ENCODE measurements around the gene EGLN1. TPM values are rescaled to one million over a fixed set of nuclear protein-coding genes. Genes with fewer than 3 reads are reported as not detected.

Gene EGLN1
- total RNA-seq, 1 experiment from 2014 or later = 26.7 TPM

DNA sequence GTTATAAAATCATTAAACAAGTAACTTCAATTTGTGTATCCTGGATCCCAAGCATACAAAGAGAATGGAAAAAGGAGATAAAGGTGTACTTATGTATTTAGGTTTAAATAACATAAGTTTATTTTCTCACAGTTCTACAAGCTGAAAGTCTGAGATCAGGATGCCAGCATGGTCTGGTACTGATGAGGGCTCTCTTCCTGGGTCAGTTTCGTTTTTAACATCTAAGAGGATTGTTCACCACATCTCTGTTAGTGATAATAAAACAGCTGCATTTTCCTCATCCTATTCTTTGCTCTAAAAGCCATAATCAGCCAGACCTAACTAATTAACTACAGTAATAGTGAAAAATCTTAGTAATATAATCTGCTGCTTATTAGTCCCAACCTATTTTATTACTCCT is 5.2 kb downstream of the EGLN1 start:
- peaks cover 10% of the 10 kb centered on the region for H3K36me3 Mint-ChIP-seq (ENCODE audit: insufficient read depth, unreplicated experiment)
- H3K4me3 ChIP-seq (ENCODE audit: low read depth, low read length) = no peak overlapping the region
- peaks cover 21% of the 10 kb centered on the region for H3K4me1 Mint-ChIP-seq (ENCODE audit: low read depth, unreplicated experiment)
- H3K27me3 Mint-ChIP-seq (ENCODE audit: insufficient read depth, unreplicated experiment) = no peaks in the 10 kb centered on the region
- intact Hi-C loops (cut with micrococcal nuclease; ENCODE audit: unreplicated experiment) = loop anchor here (5.0 kb wide), 1 partner anchor 180 kb away; no protein-coding TSS in a partner anchor
- no peak for DNase-seq
- peak overlapping the region; percentile 62 for H3K27ac Mint-ChIP-seq (ENCODE audit: unreplicated experiment)
- peaks cover 20% of the 10 kb centered on the region for H3K4me1 ChIP-seq
- no TSS peak for BruUV-seq (replicated peaks)
- no peaks in the 10 kb centered on the region for H3K9me3 ChIP-seq
- no peaks in the 10 kb centered on the region for H3K36me3 ChIP-seq (ENCODE audit: control insufficient read depth, insufficient read depth, low read length)
- ChIA-PET CTCF (no interaction called here), POLR2A (interaction anchor here (0.6 kb wide), 1 partner anchor 19 kb away, joined by 3 read pairs; no protein-coding TSS in a partner anchor)
- H3K9me3 Mint-ChIP-seq (ENCODE audit: unreplicated experiment) = no peaks in the 10 kb centered on the region
- no peaks in the 10 kb centered on the region for H3K27me3 ChIP-seq (replicated peaks; ENCODE audit: control insufficient read depth, insufficient read depth, low read length)
- H3K4me3 Mint-ChIP-seq (ENCODE audit: unreplicated experiment) = peak overlapping the region; percentile 37
- TF ChIP-seq, protein P1, sequence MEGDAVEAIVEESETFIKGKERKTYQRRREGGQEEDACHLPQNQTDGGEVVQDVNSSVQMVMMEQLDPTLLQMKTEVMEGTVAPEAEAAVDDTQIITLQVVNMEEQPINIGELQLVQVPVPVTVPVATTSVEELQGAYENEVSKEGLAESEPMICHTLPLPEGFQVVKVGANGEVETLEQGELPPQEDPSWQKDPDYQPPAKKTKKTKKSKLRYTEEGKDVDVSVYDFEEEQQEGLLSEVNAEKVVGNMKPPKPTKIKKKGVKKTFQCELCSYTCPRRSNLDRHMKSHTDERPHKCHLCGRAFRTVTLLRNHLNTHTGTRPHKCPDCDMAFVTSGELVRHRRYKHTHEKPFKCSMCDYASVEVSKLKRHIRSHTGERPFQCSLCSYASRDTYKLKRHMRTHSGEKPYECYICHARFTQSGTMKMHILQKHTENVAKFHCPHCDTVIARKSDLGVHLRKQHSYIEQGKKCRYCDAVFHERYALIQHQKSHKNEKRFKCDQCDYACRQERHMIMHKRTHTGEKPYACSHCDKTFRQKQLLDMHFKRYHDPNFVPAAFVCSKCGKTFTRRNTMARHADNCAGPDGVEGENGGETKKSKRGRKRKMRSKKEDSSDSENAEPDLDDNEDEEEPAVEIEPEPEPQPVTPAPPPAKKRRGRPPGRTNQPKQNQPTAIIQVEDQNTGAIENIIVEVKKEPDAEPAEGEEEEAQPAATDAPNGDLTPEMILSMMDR (IDR thresholded peaks at IDR 0.05; ENCODE audit: insufficient read depth in 1 of 2, low read depth in 1 of 2, low read length in 1 of 2, severe bottlenecking in 1 of 2, unreplicated experiment in 1 of 2) = no peak

DNA sequence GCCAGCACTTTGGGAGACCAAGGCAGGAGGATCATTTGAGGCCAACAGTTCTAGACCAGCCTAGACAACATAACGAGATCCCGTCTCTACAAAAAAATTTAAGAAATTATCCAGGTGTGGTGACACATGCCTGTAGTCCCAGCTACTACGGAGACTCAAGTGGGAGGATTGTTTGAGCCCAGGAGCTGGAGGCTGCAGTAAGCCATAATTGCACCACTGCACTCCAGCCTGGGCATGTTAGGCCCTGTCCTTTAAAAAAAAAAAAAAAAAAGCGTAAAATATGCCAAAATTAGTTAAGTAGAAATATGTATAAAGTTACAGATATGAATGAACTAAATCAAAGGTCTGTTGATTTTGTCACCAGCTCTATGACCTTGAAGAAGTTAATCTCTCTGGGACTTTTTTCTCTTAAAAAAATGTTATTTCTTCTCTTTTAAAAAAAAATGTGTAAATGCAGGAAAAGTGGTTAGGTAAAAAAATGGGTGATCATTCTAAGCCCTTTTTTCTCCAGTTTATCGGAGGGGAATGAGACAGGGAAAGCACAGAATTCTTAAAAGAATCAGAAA is 7.0 kb downstream of the EGLN1 start:
- CTCF ChIA-PET = interaction anchor here (0.7 kb wide), 1 partner anchor 100 kb away, joined by 3 read pairs; no protein-coding TSS in a partner anchor

DNA sequence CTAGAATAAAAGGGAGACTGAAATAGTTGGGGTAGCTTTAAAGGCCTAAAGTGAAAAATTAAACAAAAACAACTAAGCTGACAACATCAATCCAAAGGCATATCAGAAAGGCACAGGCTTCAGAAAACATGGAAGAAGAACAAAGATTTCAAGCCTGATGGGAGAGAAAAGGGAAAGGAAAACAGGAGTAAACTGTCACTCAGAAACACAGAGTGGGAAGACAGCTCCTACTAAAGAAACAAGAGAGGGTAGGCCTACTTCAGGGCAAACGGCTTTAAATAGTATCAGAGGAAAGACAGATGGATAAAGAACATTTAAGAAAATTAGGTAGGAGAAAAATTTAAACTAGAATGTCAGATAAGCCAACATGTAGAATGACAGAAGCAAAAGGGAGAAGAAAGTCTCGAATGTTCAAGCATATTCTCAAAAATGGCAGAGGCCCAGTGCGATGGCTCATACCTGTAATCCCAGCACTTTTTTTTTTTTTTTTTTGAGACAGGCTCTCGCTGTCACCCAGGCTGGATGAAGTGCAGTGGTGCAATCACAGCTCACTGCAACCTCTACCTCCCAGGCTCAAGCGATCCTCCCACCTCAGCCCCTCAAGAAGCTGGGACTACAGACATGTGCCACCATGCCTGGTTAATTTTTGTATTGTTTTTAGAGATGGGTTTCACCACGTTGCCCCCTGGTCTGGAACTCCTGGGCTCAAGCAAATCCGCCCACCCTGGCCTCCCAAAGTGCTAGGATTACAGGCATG is 7.6 kb downstream of the EGLN1 start:
- Mint-ChIP-seq H3K4me3 (ENCODE audit: unreplicated experiment) (no peak overlapping the region), H3K27ac (ENCODE audit: unreplicated experiment) (peak overlapping the region; percentile 34), H3K27me3 (ENCODE audit: insufficient read depth, unreplicated experiment) (no peaks in the 10 kb centered on the region), H3K36me3 (ENCODE audit: insufficient read depth, unreplicated experiment) (peaks cover 10% of the 10 kb centered on the region), H3K9me3 (ENCODE audit: unreplicated experiment) (no peaks in the 10 kb centered on the region), H3K4me1 (ENCODE audit: low read depth, unreplicated experiment) (peaks cover 13% of the 10 kb centered on the region)
- H3K27me3 ChIP-seq (replicated peaks; ENCODE audit: control insufficient read depth, insufficient read depth, low read length) = no peaks in the 10 kb centered on the region
- DNase-seq = no peak
- H3K9me3 ChIP-seq = no peaks in the 10 kb centered on the region
- TF ChIP-seq, protein P1 (IDR thresholded peaks at IDR 0.05; ENCODE audit: insufficient read depth in 1 of 2, low read depth in 1 of 2, low read length in 1 of 2, severe bottlenecking in 1 of 2, unreplicated experiment in 1 of 2) = no peak
- peaks cover 29% of the 10 kb centered on the region for H3K4me1 ChIP-seq
- H3K36me3 ChIP-seq (ENCODE audit: control insufficient read depth, insufficient read depth, low read length) = no peaks in the 10 kb centered on the region
- intact Hi-C loops (cut with micrococcal nuclease; ENCODE audit: unreplicated experiment) = loop anchor here (5.0 kb wide), 1 partner anchor 177 kb away; no protein-coding TSS in a partner anchor
- H3K4me3 ChIP-seq (ENCODE audit: low read depth, low read length) = no peak overlapping the region
- ChIA-PET CTCF (interaction anchor here (0.7 kb wide), 1 partner anchor 99 kb away, joined by 3 read pairs; no protein-coding TSS in a partner anchor), POLR2A (no interaction called here)
- no TSS peak for BruUV-seq (replicated peaks)

More for the DNA sequence above, 7.0 kb downstream of the EGLN1 start:
- TF ChIP-seq, protein P1 (IDR thresholded peaks at IDR 0.05; ENCODE audit: insufficient read depth in 1 of 2, low read depth in 1 of 2, low read length in 1 of 2, severe bottlenecking in 1 of 2, unreplicated experiment in 1 of 2) = no peak
- intact Hi-C loops (cut with micrococcal nuclease; ENCODE audit: unreplicated experiment) = loop anchor here (5.0 kb wide), 1 partner anchor 178 kb away; no protein-coding TSS in a partner anchor
- H3K36me3 Mint-ChIP-seq (ENCODE audit: insufficient read depth, unreplicated experiment) = peaks cover 10% of the 10 kb centered on the region
- POLR2A ChIA-PET = no interaction called here
- H3K4me3 ChIP-seq (ENCODE audit: low read depth, low read length) = no peak overlapping the region
- H3K4me1 ChIP-seq = peaks cover 29% of the 10 kb centered on the region
- H3K4me3 Mint-ChIP-seq (ENCODE audit: unreplicated experiment) = no peak overlapping the region
- H3K27ac Mint-ChIP-seq (ENCODE audit: unreplicated experiment) = no peak overlapping the region
- H3K36me3 ChIP-seq (ENCODE audit: control insufficient read depth, insufficient read depth, low read length) = no peaks in the 10 kb centered on the region
- DNase-seq = no peak
- H3K9me3 Mint-ChIP-seq (ENCODE audit: unreplicated experiment) = no peaks in the 10 kb centered on the region
- BruUV-seq (replicated peaks) = no TSS peak
- H3K27me3 ChIP-seq (replicated peaks; ENCODE audit: control insufficient read depth, insufficient read depth, low read length) = no peaks in the 10 kb centered on the region
- no peaks in the 10 kb centered on the region for H3K9me3 ChIP-seq
- H3K27me3 Mint-ChIP-seq (ENCODE audit: insufficient read depth, unreplicated experiment) = no peaks in the 10 kb centered on the region
- peaks cover 20% of the 10 kb centered on the region for H3K4me1 Mint-ChIP-seq (ENCODE audit: low read depth, unreplicated experiment)

All from Caco-2 (cell line).